GM19438 (cell line): ENCODE results near the gene TUBB2B.
"Not testable (repeated sequence)": the region's sequence is repeated elsewhere in the genome, so short reads cannot be mapped to it uniquely, and the experiment has no call there.

ENCODE experiments used
- ATAC-seq: cut with Tn5 transposase; IDR thresholded peaks from one replicate; pipeline ENCODE4 v1.9.1; 2021; ENCODE audit warnings: low read depth; ENCODE audit not compliant: unreplicated experiment

Gene TUBB2B

GRCh38 chr6:3212261-3212660 is 15.2 kb downstream of the TUBB2B start:
- no peak for ATAC-seq

DNA sequence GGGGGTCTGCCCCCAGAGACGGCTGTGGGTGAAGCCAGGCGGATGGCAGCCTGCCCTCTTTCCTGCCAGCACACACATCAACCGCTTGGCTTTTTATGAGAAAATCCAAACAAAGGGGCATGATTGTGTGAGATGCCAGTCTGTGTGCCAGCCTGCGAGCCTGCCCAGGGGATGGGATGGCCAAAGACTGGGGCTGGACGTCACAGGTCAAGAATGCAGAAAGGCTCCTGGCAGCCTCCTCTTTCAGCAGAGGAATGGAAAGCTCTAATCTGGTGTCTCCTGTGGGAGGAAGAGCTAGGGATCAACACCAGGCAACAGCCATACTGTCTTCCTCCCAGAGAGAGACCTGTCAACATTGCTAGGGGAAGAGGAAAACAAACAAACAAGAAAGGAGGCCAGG is 15.8 kb downstream of the TUBB2B start:
- ATAC-seq: no peak

- no peak for ATAC-seq
Observed at GRCh38 chr6:3210024-3210610, 17.3 kb downstream of the TUBB2B start.

DNA sequence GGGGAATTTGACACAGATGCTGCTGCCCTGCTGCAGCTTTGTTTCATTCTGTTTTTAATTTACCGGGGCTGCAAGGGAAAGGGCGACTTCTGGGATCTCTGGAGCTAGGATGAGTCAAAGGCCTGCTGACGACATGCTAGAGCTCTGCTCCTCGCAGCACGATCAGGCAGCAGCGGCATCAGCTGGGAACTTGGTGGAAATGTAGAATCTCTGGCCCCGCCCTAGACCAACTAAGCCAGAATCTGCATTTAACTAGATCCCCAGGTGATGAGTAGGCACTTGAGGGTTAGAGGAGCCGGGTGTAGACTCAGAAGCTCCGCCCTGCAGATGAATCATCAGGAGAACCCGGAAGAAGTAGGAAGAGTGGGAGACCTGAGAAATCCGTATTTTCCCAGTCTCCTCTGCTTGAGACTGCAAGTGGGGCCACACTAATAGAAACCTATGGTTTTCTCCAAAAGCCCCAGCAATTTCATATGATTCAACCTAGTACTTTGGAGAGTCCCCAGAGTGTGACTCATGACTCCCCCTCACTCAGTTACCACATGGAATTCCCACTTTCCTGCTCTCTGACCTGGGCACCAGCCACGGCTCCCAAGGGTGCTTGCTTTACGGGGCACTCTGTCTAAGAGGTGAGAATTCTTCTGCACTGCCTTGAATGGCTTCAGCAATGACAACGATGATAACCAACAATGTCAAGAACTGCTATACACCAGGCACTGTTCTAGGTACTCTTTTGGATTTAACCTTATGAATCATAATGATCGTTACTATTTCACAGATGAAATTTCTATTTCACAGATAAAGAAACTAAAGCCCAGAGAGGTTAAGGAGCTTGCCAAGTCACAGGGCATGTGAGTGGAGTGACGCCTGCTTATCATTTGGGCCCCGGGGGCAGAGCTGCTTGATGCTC is 18.1 kb downstream of the TUBB2B start:
- peak; percentile 57 for ATAC-seq

- ATAC-seq: no peak
Observed at GRCh38 chr6:3208775-3209113, 18.7 kb downstream of the TUBB2B start.

DNA sequence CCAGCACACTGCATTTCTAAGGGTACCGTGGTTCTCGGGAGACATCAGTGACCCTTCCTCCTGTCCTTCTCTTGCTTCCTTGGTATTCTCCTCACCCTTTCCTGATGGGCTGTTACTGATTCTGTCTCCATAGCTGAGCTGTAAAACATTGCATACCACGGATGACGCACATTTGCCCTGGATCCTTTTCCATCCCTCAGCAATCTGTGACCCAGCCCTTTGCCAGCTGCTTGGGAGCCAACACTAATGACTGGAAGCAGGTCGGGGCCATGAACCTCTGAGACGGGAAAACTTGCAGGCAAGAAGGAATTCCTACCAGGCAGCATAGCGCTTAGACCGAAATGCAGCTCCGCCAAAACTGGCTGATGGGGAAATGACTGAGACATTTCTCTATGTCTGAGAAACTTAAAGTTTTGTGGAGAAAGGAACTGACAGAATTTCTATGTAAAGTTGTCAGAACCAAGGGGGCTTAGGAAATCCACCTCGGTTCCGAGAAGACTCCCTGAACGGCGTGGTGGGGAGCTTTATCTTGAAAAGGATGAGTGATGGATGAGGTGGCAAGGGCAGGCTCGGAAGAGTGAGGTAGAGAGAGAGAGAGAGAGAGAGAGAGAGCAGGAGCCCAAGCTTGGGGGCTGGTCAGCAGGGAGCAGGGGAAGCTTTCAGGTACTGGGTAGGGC is 19.2 kb downstream of the TUBB2B start:
- ATAC-seq: no peak

DNA sequence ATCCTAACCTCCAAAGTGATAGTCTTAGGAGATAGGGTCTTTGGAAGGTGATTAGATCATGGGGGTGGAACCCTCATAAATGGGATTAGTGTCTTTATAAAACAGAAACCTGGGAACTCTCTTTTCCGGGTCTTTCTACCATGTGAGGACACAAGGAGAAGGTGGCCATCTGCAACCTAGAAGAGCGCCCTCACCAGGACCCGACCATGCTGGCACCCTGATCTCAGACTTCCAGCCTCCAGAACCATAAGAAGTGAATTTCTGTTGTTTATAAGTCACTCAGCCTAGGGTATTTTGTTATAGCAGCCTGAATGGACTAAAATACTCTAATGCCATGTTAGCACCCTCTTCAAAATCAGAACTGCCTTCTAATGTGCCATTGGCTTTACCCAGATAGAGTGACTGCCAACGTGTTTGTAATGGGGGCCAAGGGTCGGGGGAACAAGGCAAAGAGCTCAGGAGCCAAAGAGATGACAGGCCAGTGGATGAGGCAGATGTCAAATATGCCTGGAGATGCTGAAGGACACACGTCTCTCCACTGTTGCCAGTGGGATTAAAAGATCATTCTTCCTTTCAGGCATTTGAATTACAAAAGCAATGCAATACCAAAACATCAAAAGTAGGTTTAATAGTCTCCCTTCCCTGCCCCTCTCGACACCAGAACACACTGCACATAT is 21.0 kb downstream of the TUBB2B start:
- ATAC-seq: no peak

DNA sequence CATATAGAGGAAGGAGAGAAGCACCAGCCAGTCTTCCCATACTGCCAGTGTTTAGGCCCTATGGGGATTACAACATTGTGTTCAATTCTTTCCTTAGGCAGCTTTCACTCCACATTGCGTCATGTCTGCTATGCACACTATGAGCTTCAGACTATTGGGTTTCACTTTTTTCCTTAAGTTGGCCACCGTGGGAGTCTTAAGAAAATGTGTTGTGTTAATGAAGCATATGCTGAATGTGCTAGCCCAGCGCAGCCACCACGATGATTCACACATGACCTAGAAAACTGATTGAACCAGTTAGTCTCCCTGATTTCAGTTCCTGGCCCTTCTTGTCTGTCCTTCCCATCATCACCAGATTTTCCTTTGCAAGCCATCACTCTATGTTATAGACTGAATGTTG is 21.5 kb downstream of the TUBB2B start:
- no peak for ATAC-seq

DNA sequence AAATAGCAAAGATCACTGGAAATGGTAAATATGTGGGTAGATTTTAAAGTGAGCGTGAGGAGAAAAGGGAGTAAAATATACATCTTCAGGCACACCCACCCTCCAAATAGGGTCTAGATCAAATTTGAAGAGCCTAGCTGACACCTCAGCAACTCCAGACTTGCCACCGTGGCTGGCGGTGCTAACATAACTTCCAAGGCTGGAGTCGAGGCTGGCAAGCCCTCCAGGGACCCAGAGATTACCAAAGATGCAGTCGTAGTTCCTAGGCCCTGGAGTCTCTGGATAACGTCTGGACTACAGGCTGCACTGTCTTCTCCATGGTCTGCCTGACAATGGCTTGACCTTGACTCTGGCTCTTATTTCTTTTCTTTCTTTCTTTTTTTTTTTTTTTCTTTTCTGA is 22.5 kb downstream of the TUBB2B start:
- ATAC-seq: no peak

DNA sequence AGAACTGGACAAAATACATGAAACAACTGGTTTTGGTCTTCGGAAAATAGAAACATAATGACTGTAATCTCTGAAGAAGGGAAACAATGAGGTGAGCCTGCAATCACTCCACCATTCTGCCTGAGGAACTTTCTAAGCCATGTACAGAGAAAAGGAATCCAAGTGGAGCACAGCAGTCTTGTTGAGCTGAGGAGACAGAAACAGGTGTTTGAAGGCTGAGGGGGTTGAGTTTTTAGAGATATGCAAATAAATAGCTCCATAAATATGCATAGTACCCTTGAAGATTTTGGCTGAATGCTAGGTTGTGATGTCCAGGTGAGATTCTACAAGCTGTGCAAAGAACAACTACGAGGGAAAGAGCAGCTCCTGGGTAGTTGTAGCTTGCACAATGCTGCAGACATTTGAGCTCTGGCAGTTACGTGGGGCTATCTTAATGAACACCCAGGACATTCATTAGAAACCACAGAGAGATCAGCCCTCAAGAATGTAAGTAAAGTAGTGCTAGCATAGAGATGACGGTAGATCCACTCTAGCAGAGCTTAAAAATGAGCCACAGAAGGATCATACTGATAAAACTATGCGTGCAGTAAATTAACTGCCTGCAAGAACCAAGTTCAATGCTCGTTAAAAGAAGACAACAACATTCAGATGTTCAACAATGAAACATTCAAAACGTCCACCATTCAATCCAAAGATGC is 24.3 kb downstream of the TUBB2B start:
- ATAC-seq: no peak

- ATAC-seq: no peak
Observed at GRCh38 chr6:3201388-3201787, 26.1 kb downstream of the TUBB2B start.

- ATAC-seq: no peak
Observed at GRCh38 chr6:3200682-3201081, 26.8 kb downstream of the TUBB2B start.

DNA sequence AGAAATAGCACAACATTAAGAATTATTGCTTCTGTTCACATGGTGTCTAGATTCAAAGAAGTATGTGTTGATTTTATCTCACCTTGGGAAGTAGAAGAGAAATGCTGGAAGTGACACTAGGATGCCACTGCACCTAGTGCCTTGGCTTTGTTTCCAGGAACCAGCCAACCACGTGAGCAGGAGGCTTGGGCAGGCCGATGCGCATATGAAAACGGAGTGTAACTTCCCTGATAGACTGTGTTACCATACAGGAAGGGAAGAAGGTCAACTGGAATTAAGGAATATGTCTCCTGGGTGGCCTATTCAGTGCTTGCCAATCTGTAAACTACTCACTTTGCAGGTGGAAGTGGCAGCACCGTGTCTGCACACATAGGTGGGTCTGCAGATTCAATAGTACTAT is 28.1 kb downstream of the TUBB2B start:
- no peak for ATAC-seq

GRCh38 chr6:3197734-3198133 is 29.7 kb downstream of the TUBB2B start:
- not testable (repeated sequence) for ATAC-seq

DNA sequence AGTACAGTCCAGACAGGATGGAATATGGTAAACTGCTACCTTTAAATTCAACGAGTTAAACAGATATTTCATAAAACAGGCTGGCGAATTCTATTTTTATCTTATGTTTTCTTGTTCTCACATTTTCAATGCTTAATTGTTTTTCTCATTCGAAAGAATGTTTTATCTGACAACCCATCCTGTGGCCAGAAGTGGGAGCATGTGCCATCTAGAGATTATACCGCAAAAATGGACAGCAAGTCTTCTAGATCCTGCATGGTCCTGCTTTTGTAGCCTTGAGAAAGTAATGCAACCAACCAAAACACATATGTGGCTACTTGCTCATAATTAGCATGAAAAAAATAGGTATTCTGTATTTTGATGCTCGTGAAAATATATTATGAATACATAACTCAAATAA is 30.7 kb downstream of the TUBB2B start:
- ATAC-seq: no peak

DNA sequence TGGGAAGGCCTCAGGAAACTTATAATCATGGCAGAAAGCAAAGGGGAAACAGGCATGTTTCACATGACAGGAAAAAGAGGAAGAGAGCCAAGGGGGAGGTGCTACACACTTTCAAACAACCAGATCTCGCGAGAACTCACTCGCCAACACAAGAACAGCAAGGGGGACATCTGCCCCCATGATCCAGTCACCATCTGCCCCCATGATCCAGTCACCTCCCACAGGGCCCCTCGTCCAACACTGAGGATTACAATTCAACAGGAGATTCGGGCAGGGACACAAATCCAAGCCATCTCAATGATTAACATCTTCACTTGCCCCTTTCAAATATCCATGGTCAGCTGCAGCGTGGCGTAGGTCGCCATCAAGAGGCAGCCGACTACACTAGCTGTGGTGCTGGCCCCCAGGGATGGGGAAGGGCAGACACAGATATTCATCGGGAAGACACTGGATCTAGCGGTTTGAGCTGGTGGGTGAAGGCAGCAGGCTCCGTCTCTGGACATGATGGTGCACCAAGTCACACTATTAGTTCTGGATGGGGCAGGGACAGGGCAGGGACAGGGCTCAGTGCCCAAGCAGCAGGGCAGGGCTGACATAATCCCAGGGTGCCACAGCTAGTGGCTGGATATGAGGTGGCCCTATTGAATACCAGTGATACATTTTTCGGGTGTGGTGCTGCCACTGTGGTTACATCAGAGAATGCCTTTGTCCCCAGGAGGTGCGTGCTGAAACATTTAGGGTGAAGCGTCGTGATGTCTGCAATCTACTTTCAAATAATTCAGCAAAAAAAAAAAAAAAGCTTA is 31.6 kb downstream of the TUBB2B start:
- ATAC-seq: no peak

- no peak for ATAC-seq
Observed at GRCh38 chr6:3195420-3195694, 32.1 kb downstream of the TUBB2B start.

GRCh38 chr6:3194535-3195419 is 32.7 kb downstream of the TUBB2B start:
- no peak for ATAC-seq
